ENCODE measurements around the gene SWT1.

- TF ChIP-seq CTCF (IDR thresholded peaks at IDR 0.05): no peak
- no peak for TF ChIP-seq POLR2A (IDR thresholded peaks at IDR 0.05)
Observed at GRCh38 chr1:185215911-185216310, 58.9 kb downstream of the SWT1 start.
